HUDEP-2 (cell line): ENCODE measurements around the gene ZPR1.
A peak's percentile ranks its signal among the peaks of the same experiment; 100 is the strongest.
"Not testable (repeated sequence)": the region's sequence is repeated elsewhere in the genome, so short reads cannot be mapped to it uniquely, and the experiment has no call there.

ENCODE experiments used
- DNase-seq, 76 experiments: peaks; one replicate each; lab custom pipeline; 2025; ENCODE audit not compliant: unreplicated experiment in 76 of 76; lab: John Stamatoyannopoulos, UW

The ZPR1 gene

DNA sequence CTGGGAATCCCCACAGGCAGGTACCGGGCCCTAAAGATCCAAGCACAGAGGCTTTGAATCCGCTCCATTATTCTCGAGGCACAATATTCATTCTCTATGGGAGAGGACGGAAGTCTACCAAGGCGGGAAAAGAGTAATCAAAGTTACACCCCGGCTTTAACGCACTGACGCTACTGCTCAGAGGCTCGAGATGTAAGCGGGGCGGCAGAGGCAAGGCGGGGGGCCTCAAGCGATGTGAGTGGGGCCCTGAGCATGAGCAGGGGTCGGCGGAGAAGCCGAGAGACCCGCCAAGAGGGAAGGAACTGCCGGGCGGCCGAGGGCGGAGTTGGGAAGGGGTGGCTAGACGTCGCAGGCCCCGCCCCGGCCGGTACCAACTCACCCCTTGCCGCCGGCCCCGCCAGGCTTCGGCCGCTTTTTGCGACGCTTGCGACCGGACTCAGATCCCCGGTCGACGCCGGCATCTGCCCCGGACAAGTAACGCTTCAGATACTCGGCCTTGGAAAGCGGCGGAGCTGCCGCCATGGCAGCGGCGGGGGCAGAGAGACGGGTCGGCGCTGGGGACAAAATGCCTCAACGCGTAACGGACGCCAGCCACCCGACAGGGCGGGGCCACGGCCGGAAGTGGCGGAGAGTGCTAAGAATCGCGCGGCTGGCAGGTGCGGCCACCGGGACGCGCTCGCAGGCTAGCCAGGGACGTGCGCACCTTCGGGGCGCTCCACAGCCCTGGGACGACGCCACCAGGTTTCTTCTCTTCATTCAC lies 15.2 kb downstream of the ZPR1 start, which contains the start of gene BUD13:
Gene BUD13, minus strand, starts transcription at position 545 of the 760 bp plus-strand sequence. Its CDS starts 23 bp downstream, at position 522.
- peak in 75 of 76 experiments; percentile 38 to 91 (median 80) for DNase-seq

DNA sequence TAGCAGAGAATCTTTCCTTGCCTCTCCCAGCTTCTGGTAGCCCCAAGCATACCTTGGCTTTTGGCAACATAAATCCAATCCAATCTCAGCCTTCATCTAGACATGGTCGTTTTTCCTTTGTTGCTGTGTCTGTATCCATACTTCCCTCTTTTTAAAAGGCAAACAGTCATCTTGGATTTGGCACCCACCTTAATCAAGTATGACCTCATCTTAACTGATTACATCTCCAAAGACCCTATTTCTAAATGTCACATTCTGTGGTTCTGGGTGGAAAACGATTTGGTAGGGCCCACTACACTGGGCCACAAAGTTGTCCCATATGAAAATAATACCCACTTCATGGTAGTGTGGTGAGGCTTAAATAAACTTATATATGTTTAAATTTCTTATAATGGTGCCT lies 15.9 kb downstream of the ZPR1 start:
- DNase-seq = no peak

DNA sequence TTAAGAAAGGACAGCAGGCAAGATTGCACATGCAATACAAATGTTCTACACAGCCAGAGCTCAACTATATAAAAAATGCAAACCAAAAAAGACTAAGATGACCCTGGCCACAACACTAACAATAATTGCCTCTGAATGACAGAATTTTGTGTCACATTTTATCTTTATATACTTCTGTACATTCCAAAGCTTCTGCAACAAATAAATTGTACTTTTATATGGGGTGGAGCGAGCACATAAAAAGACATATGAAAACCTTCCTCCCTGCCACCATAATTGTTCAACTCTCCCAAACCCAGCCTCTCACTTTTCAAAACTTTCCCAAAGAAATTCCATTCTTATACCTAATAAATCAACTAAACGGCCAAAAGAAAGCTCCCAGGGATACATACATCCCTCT lies 25.7 kb downstream of the ZPR1 start:
- no peak for DNase-seq

DNA sequence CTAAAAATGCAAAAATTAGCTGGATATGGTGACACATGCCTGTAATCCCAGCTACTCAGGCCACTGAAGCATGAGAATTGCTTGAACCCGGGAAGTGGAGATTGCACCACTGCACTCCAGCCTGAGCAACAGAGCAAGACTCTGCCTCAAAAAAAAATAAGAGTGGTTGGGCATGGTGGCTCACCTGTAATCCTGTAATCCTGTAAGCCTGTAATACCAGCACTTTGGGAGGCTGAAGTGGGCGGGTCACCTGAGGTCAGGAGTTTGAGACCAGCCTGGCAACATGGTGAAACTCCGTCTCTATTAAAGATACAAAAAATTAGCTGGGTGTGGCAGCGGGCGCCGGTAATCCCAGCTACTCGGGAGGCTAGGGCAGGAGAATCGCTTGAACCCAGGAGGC lies 31.8 kb downstream of the ZPR1 start:
- DNase-seq = not testable (repeated sequence)

DNA sequence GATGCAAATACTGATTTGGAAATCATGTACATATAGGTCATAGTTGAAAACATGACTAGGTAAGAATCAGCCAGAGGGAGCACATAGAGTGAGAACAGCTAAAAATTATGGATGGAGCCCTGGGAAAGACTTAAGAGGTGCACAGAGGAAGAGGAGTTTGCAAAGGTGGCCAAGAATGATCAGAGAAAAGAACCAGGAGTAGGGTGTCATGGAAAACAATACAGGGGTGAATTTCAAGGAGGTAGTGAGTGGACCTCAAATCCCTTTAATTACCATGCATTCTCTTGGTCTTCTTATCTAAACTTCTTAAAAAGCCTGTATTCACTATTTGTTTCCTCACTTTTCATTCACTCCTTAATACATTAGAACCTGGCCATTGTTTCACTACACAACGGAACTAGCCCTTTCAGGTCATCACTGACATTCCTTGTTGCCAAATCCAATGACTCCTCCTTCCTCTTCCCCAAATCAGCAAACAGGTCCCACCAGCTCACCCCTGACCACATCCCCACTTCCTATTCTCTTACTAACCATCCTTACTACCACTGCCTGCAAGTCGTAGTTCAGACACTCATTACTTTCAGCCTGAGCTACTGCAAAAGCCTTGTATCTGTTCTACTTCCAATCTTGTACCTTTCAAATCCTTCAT lies 37.6 kb downstream of the ZPR1 start:
- DNase-seq = no peak

DNA sequence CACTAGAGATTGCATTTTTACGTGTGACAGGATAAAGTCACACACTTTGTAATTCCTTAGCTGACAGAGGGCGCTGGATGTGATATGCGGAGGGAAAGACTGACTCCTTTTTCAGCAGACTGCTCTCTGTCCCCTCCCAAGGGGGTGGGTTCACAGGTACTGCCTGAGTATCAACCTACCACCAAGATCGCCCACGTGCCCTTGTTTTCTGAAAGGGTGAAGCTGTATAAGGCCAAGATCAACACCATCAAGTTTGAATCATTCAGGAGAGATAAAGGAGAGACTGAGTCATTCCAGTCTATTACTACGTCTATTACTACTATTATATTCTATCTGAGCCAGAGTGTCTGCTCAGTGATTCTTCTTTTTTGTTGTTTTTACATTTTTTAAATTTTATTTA lies 45.7 kb downstream of the ZPR1 start:
- DNase-seq = no peak

DNA sequence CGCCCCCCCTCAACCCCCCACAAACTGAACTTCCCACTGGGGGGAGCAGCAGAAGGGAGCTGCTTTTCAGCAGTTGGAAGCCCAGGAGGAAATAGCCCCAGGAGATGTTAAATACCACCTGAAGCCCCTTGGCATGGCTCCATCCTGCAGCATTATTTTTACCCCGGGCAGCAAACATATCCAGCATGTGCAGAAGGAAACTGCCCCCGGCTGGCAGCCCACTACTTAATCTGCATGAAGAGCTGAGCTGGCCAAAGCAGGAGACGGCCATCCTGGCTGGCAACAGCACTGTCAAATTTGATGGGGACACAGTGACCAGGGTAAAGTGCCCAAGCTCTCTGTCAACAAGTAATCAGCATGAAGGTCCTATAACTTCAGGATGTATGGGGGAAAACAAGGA lies 47.1 kb downstream of the ZPR1 start:
- DNase-seq = no peak

DNA sequence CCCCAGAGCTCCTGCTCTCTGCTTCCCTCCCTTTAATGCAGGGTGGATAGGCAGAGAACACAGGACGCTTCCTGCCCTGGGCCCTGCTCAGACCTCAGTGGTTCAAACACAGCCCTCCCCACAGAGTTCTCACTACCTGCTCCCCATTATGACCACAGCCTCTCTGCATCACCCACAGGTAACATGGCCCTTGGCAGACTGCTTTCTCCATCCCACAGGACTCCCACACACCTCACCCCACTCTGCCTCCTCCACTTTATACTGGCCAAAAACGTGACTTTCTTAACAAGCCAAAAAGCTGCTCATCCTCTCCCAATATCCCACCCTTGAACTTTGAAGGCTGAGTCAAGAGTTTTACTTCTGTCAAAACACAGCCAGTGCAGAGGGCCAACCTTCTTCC lies 48.8 kb downstream of the ZPR1 start:
- no peak for DNase-seq

DNA sequence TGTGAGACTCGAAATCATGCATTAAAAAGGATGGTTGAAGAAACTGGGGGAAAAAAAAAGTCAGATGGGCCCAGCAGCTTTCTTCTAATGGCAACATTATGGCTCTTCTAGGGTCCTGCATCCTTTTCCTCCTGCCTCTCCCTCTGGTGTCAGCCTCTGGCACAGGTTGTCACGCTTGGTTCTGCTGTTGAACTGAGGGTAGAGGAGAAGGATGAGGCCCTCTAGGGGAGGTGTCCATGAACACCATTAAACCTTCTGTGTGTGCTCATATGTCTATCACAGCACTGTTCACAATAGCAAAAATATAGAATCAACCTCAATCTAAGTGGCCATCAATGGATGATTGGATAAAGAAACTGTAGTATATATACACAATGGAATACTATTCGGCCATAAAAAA lies 51.1 kb downstream of the ZPR1 start:
- peak in 2 of 76 experiments; percentile 4 to 20 for DNase-seq

DNA sequence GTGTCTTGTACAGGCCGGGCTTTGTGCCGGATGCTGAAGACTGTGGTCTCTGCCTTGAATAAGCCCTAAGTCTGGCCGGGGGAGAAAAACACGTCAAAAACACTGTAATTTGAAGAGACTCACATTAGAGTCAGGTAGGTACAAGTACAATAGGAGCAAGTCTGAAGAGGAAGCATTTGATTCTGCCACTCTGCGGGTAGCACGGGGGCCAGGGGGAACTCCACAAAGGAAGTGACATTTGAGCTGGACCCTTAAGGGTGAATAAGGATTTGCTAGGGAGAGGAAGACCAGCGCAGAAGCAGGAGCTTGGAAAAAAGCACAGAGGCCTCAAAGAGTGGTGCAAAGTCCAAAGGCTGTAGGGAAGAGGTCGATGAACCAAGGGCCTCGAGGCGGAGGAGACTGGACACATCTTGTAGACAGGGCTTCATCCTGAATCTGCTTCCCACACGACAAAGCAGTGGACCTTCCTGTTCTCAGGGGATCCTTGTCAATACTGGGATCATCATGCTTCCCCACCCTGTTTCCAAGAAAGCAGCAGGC lies 53.8 kb downstream of the ZPR1 start:
- no peak for DNase-seq

DNA sequence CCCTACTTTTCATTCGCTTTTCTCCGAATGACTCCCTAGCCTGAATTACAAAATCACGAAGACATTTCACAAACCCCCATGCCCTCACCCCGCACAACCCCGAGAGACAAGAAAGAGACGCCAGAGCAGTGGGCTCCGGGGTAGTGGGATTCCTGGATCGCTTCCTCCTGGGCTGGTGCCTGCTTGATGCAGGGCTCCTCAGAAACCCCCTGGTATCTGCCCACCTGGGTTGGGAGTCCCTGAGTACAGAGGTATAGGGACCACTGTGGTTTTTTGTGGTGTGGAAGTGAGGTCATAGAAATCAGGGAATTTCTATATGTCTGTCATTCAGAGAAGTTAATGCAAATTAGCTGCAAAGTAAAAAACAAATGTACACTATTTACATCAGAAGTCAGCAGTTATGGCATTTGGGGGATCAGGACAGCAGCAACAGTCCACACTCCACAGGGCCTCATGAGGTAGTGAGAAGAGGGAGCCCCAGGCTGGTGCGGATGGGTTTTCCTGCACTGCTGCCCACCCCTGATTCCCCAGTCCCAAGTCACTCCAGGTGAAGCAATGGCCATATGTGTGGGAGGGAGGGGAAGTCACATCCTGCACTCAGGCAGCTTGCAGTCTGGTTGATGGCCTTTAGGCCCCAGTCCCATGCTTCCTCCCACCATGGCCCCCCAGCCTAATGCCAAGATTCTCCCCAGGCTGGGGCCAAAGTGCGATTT lies 54.6 kb downstream of the ZPR1 start:
- no peak for DNase-seq

DNA sequence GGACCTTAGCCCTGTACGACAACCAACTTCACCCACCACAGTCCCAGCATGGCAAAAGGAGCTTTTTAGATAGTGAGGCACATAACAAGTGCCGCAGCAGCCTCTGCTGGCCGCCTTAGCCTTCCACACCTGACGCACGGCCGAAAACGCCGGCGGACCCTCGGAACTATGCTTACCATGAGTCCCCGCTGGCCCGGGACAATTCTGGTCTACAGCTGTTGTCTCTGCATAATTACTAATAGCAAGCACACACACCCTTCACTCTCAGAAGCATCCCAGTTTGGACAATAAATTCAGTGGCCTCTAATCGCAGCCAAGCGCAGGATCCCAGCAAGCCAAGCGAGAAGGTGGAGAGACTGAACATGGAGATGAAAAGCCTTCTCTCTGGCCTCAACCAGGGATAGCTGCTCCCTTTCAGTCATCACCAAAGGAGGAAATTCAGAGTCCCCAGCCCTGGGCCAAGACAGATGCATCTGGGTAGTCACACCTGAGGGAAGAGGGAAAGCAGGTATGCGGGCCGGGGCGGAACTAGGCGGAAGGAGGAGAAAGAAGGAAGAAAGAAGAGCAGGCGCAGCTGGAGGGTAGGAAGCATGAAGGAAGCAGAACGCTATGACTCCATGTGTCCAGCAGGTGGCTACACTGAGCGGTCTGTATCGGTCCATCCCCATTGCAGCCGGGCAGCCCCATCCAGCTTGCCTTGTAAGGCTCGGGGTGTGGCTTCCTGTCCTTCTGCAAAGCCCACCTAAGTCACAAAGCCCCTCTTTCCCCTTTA lies 55.4 kb downstream of the ZPR1 start:
- peak in 56 of 76 experiments; percentile 2 to 68 (median 36) for DNase-seq

DNA sequence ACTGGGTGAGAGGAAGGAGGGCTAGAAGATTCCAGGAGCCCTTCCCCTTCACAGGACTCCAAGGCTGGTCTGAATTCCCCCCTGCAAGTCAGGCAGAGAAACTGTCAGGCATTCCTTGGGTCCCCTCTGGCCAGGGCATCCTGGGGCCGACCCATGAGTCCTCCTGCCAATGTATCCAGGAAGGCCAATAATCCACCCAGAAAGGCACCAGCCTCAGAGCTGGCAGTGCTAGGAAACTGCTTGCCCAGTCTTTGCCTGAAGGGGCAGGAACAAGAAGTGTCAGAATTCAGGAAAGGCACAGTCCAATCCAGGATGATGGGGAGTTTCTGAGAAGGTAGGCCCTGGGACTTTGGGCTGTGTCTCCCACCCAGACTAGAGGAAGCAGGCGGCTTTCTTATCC lies 56.0 kb downstream of the ZPR1 start:
- DNase-seq = no peak

DNA sequence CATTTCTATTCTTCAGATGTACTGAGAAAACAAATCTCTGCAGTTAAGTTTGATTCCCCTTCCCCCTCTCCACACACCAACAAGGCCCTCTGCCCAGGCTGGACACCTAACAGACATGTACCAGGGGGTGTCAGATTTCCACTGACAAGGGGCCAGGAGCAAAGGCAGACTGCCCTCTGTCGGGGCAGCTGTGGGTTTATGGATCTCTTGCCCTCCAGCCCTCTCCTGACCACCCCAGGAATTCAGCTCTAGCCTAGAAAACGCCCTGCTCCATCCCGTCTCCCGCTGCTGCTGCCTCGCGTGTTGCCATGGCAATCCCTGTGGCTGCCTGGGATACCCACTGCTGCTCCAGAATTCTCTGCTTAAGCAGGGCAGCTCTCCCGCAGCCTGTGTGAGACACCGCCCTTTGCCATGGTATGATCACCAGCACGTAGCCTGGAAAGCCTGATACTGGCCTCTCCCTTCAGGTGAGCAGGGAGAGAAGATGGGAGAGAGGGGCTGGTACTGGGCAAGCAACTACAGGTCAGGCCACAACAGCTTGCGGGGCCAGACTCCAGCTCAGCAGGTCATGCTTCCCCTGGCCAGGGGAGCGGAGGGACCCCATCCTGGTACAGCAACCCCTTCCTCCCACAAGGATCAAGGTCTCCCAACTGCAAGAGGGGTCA lies 56.6 kb downstream of the ZPR1 start:
- no peak for DNase-seq

DNA sequence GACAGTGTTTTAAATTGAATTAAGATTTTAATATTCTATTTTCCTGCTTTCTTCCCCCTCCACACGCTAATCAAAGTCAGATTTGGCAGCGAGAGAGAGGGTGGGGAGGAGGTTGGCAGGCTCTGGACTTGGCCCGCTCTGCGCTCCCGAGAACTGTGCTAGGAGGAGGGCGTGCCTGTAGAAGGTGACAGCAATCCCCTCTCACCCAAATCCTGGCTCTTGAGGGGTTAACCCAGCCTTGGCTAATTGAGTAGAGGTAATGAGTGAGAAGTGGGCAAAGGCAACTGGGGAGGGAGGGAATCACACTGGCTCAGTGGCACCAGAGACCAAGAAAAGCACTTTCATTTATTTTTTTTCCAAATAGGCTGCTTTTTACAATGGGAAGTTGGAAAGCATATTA lies 57.2 kb downstream of the ZPR1 start:
- DNase-seq = no peak

DNA sequence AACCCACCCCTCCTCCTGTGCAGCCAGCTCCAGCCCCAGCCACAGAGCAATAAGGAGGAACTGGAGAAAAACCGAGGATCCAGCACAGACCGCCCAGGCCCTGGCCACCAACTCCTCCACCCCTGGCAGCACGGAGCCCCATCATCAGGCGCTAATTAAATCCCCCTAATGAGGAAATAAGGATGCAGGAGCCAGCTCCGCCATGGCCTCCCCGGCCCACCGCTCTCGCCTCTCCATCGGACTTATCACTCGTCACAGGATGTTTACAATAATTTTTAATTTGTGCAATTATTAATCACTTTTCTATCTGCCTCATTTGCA lies 57.6 kb downstream of the ZPR1 start:
- DNase-seq = no peak

DNA sequence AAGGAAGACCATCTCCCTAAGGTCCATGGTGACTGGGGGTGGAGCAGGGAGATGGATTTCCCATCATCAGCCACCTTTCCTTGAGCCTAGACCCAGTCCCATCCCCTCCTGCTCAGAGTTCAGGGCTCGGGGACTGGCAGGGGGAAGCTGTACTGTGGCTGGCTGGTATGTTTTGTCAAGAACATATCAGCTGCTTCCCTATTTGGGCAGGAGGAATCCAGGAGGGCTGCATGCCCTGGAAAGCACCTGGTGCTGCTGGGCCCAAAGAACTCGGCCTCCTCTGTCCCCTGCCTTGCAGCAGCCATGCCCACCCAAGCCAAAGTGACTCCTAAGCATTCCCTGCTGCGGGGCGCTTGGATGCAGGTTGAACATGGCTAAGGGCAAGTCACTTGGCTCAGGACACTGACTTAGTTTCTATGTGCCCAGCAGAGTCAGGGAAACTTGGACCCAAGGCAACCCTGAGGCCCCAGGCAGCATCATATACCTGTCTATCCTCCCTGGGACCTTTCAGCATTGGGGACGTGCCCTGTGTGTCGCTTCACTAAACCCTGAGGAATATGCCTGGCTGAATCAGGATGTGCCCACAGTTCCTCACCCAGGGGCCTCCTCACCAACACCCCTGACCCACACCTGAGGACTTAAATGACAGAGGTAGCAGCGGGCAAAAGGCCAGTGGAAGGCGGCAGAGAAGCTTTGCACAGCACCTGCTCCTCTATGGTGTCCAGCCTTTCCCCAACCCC lies 58.2 kb downstream of the ZPR1 start:
- no peak for DNase-seq

DNA sequence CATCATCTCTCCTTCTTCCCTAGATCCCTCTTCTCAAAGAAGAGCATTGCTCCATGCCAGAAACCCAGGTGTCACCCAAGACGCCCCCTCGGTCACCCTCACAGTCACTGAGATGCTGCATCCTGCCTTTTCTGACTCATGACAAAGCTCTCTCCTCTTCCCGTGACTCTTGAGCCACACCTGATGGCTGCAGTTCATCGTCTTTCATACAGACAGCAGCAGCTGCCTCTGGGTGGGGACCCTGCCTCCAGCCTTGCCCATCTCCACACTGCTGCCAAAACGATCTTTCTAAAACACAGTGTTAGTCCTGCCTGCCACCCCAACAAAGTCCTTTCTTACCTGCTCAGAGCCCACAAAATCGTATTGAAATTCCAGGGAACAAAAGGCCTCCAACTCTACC lies 59.8 kb downstream of the ZPR1 start:
- DNase-seq = no peak

DNA sequence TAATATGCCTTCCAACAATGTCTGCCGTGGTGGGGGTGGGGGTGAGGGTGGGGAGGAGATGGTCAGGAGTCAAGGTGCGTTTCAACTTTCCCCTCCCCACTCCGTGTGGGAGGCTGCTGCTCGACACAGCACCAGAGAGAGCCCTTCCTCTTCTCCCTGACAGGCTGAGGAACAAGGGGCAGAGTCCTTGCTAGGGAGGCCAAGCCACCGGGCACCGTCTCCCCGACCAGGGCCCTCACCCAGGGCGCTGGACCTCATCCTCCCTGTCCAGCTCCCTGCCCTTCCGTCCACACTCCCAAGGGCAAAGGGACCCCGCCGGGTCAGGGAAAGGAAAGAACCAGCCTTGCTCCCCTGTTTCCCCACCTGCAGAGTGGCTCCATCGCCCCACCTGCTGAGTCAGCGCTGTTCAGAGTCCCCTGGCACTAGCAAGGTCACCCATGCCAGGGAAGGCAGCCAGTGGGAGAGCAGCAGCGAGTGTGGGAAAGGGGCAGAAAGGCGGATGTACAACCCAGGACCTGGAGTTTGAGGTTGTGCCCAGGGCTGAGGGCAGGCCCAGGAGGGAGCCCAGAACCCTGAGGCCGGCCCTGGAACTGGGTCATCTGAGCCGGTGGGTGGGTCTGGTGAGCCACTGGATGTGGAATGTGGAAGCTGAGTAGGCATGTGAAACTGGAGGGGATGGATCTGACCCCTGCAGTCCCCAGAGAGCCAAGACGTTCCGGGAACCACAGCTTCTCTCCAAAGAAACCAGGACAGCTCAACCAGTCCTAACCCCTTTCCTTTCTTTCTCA lies 62.2 kb downstream of the ZPR1 start:
- DNase-seq = no peak
